IPS-20b (cell line): ENCODE data around the gene VRK3.
"Not testable (repeated sequence)": the region's sequence is repeated elsewhere in the genome, so short reads cannot be mapped to it uniquely, and the experiment has no call there.

Experiments used
- H3K27ac ChIP-seq: one replicate; pipeline ENCODE4 v1.5.1; 2013; ENCODE audit warnings: low read length
- H3K27me3 ChIP-seq: 2 replicates; pipeline ENCODE4 v1.6.1; 2013; ENCODE audit warnings: mild to moderate bottlenecking, low read length, inconsistent platforms; ENCODE audit not compliant: insufficient read depth
- H3K36me3 ChIP-seq: 2 replicates; pipeline ENCODE4 v1.6.1; 2013; ENCODE audit warnings: low read depth, mild to moderate bottlenecking, inconsistent platforms, low read length, moderate library complexity; ENCODE audit not compliant: insufficient read depth
- H3K4me1 ChIP-seq: 2 replicates; pipeline ENCODE4 v1.6.1; 2013; ENCODE audit warnings: mild to moderate bottlenecking, control low read depth, inconsistent platforms, low read length, moderate library complexity; ENCODE audit not compliant: insufficient read depth
- H3K4me3 ChIP-seq: 2 replicates; pipeline ENCODE4 v1.5.1; 2013; ENCODE audit warnings: mild to moderate bottlenecking, low read length, inconsistent platforms
- H3K9ac ChIP-seq: 2 replicates; pipeline ENCODE4 v1.6.1; 2013; ENCODE audit warnings: low read depth, mild to moderate bottlenecking, inconsistent platforms, low read length, moderate library complexity
- H3K9me3 ChIP-seq: 2 replicates; pipeline ENCODE4 v1.6.1; 2013; ENCODE audit warnings: mild to moderate bottlenecking, low read depth, low read length, inconsistent platforms; ENCODE audit not compliant: insufficient read depth

The VRK3 gene

GRCh38 chr19:50025022-50025793 lies at the start of gene VRK3:
Gene VRK3 (minus strand): TSS chr19:50025372. CDS start chr19:50016162, 9,210 bp downstream.
- Histone ChIP-seq H3K9ac (peak within 1 kb of the TSS; percentile 91), H3K4me3 (peak within 1 kb of the TSS; percentile 83), H3K27me3 (no peaks in the 10 kb centered on the region), H3K4me1 (peaks cover 4% of the 10 kb centered on the region; the same call in 1 of the 2 replicates), H3K27ac (peak within 1 kb of the TSS; percentile 12), H3K9me3 (no peaks in the 10 kb centered on the region), H3K36me3 (no peaks in the 10 kb centered on the region; the same call in 1 of the 2 replicates)

- not testable (repeated sequence) for H3K4me3 ChIP-seq, H3K36me3 ChIP-seq, H3K27me3 ChIP-seq, H3K4me1 ChIP-seq, H3K27ac ChIP-seq, H3K9ac ChIP-seq
- H3K9me3 ChIP-seq = peaks cover 66% of the 10 kb centered on the region
These were observed 43.2 kb upstream of the VRK3 start for GRCh38 chr19:50068382-50068781.

- Histone ChIP-seq H3K27ac (no peak overlapping the region), H3K36me3 (no peaks in the 10 kb centered on the region), H3K9ac (no peak overlapping the region), H3K4me3 (no peak overlapping the region), H3K9me3 (peaks cover 71% of the 10 kb centered on the region), H3K4me1 (no peaks in the 10 kb centered on the region), H3K27me3 (no peaks in the 10 kb centered on the region)
These were observed 42.4 kb upstream of the VRK3 start for GRCh38 chr19:50067575-50067974.

- no peak overlapping the region for H3K4me3 ChIP-seq
- no peak overlapping the region for H3K9ac ChIP-seq
- no peak overlapping the region for H3K27ac ChIP-seq
- no peaks in the 10 kb centered on the region for H3K36me3 ChIP-seq
- H3K4me1 ChIP-seq = no peaks in the 10 kb centered on the region
- H3K27me3 ChIP-seq = no peaks in the 10 kb centered on the region
- peaks cover 70% of the 10 kb centered on the region for H3K9me3 ChIP-seq
These were observed 40.8 kb upstream of the VRK3 start for GRCh38 chr19:50065938-50066337.

GRCh38 chr19:50061650-50062049 lies 36.5 kb upstream of the VRK3 start:
- H3K36me3 ChIP-seq = no peaks in the 10 kb centered on the region
- no peaks in the 10 kb centered on the region for H3K4me1 ChIP-seq
- H3K4me3 ChIP-seq = no peak overlapping the region
- no peak overlapping the region for H3K27ac ChIP-seq
- H3K9me3 ChIP-seq = peaks cover 80% of the 10 kb centered on the region
- no peak overlapping the region for H3K9ac ChIP-seq
- no peaks in the 10 kb centered on the region for H3K27me3 ChIP-seq

- Histone ChIP-seq H3K4me1 (no peaks in the 10 kb centered on the region), H3K27me3 (no peaks in the 10 kb centered on the region), H3K36me3 (no peaks in the 10 kb centered on the region), H3K27ac (no peak overlapping the region), H3K9ac (no peak overlapping the region), H3K4me3 (no peak overlapping the region), H3K9me3 (peaks cover 74% of the 10 kb centered on the region)
These were observed 34.9 kb upstream of the VRK3 start for GRCh38 chr19:50060107-50060506.

GRCh38 chr19:50059045-50059444 lies 33.9 kb upstream of the VRK3 start:
- H3K4me1 ChIP-seq = no peaks in the 10 kb centered on the region
- peaks cover 76% of the 10 kb centered on the region for H3K9me3 ChIP-seq
- H3K36me3 ChIP-seq = no peaks in the 10 kb centered on the region
- H3K27ac ChIP-seq = no peak overlapping the region
- H3K27me3 ChIP-seq = no peaks in the 10 kb centered on the region
- no peak overlapping the region for H3K9ac ChIP-seq
- peak overlapping the region; percentile 30 for H3K4me3 ChIP-seq

GRCh38 chr19:50058425-50058824 lies 33.3 kb upstream of the VRK3 start:
- H3K27me3 ChIP-seq = no peaks in the 10 kb centered on the region
- H3K4me3 ChIP-seq = peak overlapping the region; percentile 30; the same call in 1 of the 2 replicates
- no peak overlapping the region for H3K9ac ChIP-seq
- no peak overlapping the region for H3K27ac ChIP-seq
- no peaks in the 10 kb centered on the region for H3K4me1 ChIP-seq
- peaks cover 78% of the 10 kb centered on the region for H3K9me3 ChIP-seq
- no peaks in the 10 kb centered on the region for H3K36me3 ChIP-seq

GRCh38 chr19:50053119-50053518 lies 27.9 kb upstream of the VRK3 start:
- H3K27ac ChIP-seq = no peak overlapping the region
- no peaks in the 10 kb centered on the region for H3K27me3 ChIP-seq
- H3K9ac ChIP-seq = no peak overlapping the region
- peaks cover 76% of the 10 kb centered on the region for H3K9me3 ChIP-seq
- no peaks in the 10 kb centered on the region for H3K4me1 ChIP-seq
- no peak overlapping the region for H3K4me3 ChIP-seq
- H3K36me3 ChIP-seq = peaks cover 2% of the 10 kb centered on the region; the same call in 1 of the 2 replicates

- Histone ChIP-seq H3K36me3 (peaks cover 14% of the 10 kb centered on the region), H3K4me1 (no peaks in the 10 kb centered on the region), H3K27me3 (no peaks in the 10 kb centered on the region), H3K4me3 (no peak overlapping the region), H3K9me3 (peaks cover 83% of the 10 kb centered on the region), H3K9ac (no peak overlapping the region), H3K27ac (no peak overlapping the region)
These were observed 26.8 kb upstream of the VRK3 start for GRCh38 chr19:50051964-50052363.

- Histone ChIP-seq H3K36me3 (peaks cover 20% of the 10 kb centered on the region), H3K9me3 (peaks cover 89% of the 10 kb centered on the region)
- not testable (repeated sequence) for H3K4me1 ChIP-seq, H3K9ac ChIP-seq, H3K27ac ChIP-seq, H3K27me3 ChIP-seq, H3K4me3 ChIP-seq
These were observed 26.2 kb upstream of the VRK3 start for GRCh38 chr19:50051228-50051895.
